H1 (cell line): ENCODE results near the gene MTHFD1. TPM values are rescaled to one million over a fixed set of nuclear protein-coding genes. Genes with fewer than 3 reads are reported as not detected.

Experiments
- GABPA ChIP-seq: IDR thresholded peaks from 2 replicates; pipeline ENCODE4 v1.6.1; 2011; ENCODE audit warnings: mild to moderate bottlenecking, low read length, moderate library complexity, borderline replicate concordance; ENCODE audit not compliant: insufficient read depth
- MAX ChIP-seq: IDR thresholded peaks from 2 replicates; pipeline ENCODE4 v1.6.1; 2012; ENCODE audit warnings: inconsistent platforms
- SRF ChIP-seq: IDR thresholded peaks from 2 replicates; pipeline ENCODE4 v1.6.1; 2011; ENCODE audit warnings: mild to moderate bottlenecking, low read depth, low read length, moderate library complexity
- polyA plus RNA-seq, 7 experiments: library from polyadenylated mRNA; depleted of rRNA in 3 of 7; stranded (reverse) in 5 of 7; unstranded in 2 of 7; fragments of >200 nt in 5 of 7; fragments of 200-250 nt in 2 of 7; gene quantifications; 1 replicate in 5 of 7; 2 replicates in 1 of 7; 4 replicates in 1 of 7; pipeline versions ENCODE4 v1.2.1 to v1.2.3, GENCODE V29; 2011 to 2013; ENCODE audit warnings: missing spikeins in 2 of 7, mixed read lengths in 2 of 7
- total RNA-seq: library from RNA; stranded (reverse); fragmentation: NEBNext Ultra II Directional; extraction: Animal tissue kit (Norgen Biotek cat#: 25700); gene quantifications from 2 replicates; pipeline ENCODE4 v1.2.1, GENCODE V29; 2021

The MTHFD1 gene
- total and polyA plus RNA-seq, 2 of the 8 experiments (the other 6 are each of a cell fraction or from before 2014, with no cell fraction given): 79.7 to 332 TPM

- TF ChIP-seq MAX: no peak
- TF ChIP-seq SRF: no peak
- no peak for TF ChIP-seq GABPA
Observed at GRCh38 chr14:64450255-64450654, 62.1 kb downstream of the MTHFD1 start (continued).
